BJ (cell line): ENCODE measurements around the gene GAB4. TPM values are rescaled to one million over a fixed set of nuclear protein-coding genes. Genes with fewer than 3 reads are reported as not detected.

Experiments
- CTCF ChIA-PET: fragments of 350-600 bp; formaldehyde crosslinking; extraction: SDS; loops from one replicate; lab custom pipeline; 2021; ENCODE audit warnings: antibody characterized with exemption, inconsistent platforms; lab: Yijun Ruan, JAX
- POLR2A ChIA-PET: fragments of 300-600 bp; sonication (Branson Sonifier 250); formaldehyde crosslinking; extraction: SDS; loops from one replicate; lab custom pipeline; 2021; ENCODE audit warnings: antibody characterized with exemption; lab: Charles Lee
- DNase-seq: peaks from one replicate; pipeline ENCODE4 v3.0.0-alpha.2; 2011; ENCODE audit warnings: low read depth
- H3K27me3 ChIP-seq: 2 replicates; pipeline ENCODE4 v1.6.0; 2011; ENCODE audit warnings: low read length; ENCODE audit not compliant: control insufficient read depth, insufficient read depth
- H3K36me3 ChIP-seq: 2 replicates; pipeline ENCODE4 v1.5.1; 2011; ENCODE audit warnings: low read length; ENCODE audit not compliant: control insufficient read depth, insufficient read depth
- H3K4me3 ChIP-seq: 2 replicates; pipeline ENCODE4 v1.5.1; 2011; ENCODE audit warnings: low read depth, mild to moderate bottlenecking, control low read depth, low read length
- CTCF ChIP-seq: IDR thresholded peaks from 2 replicates; pipeline ENCODE4 v1.5.1; 2011; ENCODE audit warnings: low read depth, mild to moderate bottlenecking, control low read depth, inconsistent platforms, low read length, moderate library complexity; ENCODE audit not compliant: insufficient read depth
- polyA plus RNA-seq: library from polyadenylated mRNA; depleted of rRNA; stranded (reverse); fragments of >200 nt; gene quantifications from 2 replicates; pipeline ENCODE4 v1.2.3, GENCODE V29; 2011

GAB4 gene
- polyA plus RNA-seq, 1 experiment, result not detected

GRCh38 chr22:16936625-16937024 is 71.4 kb downstream of the GAB4 start:
- DNase-seq, result no peak
- TF ChIP-seq CTCF, result no peak
- Histone ChIP-seq H3K27me3 (no peaks in the 10 kb centered on the region), H3K4me3 (no peak overlapping the region), H3K36me3 (no peaks in the 10 kb centered on the region)
- ChIA-PET CTCF (no interaction called here), POLR2A (no interaction called here)

DNA sequence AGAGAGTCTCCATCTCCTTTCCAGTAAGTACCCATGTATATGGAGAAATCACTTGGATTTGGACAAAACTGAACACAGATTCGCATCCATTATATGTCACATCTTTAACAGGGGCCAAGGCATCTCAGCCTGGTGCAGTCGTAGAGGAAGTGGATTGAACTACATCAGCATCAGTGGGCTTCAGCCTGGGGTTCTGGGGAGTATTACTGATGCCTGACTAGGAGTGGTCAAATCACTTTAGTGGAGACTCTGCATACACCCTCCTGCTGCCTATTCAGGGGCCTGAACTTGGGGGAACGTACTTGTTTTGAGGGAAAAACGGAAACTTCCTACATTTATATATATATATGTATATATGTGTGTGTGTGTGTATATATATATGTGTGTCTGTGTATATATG is 72.8 kb downstream of the GAB4 start:
- POLR2A ChIA-PET, result no interaction called here
- H3K36me3 ChIP-seq, result no peaks in the 10 kb centered on the region
- DNase-seq, result no peak

DNA sequence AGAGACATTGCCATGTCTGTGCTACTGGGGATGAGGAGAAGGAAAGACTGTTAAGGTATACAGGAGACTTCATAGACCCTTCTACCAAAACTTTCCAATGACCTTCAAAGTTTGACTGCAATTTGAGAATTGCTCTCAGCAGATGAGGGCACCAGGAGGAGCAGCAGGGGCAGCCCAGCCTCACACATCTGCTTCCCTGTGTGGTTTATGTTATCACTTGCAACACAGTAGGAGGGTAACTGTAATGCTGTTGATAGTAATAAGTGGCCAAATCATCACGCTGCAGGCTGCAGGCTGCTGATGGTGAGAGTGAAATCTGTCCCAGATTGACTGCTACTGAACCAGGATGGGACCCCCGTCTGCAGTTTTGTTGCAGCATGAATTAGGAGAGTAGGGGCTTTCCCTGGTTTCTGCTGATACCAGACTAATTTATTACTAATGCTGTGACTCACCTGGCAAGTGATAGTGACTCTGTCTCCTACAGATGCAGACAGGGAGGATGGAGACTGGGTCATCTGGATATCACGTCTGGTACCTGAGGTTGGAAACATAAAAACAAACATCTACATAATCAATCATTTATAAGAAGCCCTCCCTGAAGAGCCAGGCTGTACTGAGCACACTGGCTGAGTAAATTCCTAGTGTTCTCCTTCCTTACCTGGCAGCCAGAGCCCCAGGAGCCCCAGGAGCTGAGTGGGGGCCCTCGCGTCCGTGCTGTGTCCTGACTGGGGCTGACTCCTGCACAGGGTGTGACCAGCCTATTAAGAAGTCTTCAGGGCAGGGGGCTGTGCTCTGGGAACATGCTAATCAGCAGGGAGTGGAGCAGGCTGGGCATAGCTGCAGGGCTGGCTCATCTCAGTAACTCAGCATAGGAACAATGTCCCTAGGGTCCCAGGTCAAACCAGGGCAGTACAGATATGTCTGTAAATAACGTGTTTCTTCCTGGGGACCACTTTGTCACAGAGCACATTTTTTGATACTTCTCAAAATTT is 74.4 kb downstream of the GAB4 start:
- TF ChIP-seq CTCF, result no peak
- Histone ChIP-seq H3K4me3 (no peak overlapping the region), H3K36me3 (no peaks in the 10 kb centered on the region), H3K27me3 (no peaks in the 10 kb centered on the region)
- CTCF ChIA-PET, result no interaction called here
- POLR2A ChIA-PET, result no interaction called here
- no peak for DNase-seq

More for the DNA sequence above, 72.8 kb downstream of the GAB4 start:
- H3K4me3 ChIP-seq, result no peak overlapping the region
- TF ChIP-seq CTCF, result no peak
- CTCF ChIA-PET, result no interaction called here
- no peaks in the 10 kb centered on the region for H3K27me3 ChIP-seq

DNA sequence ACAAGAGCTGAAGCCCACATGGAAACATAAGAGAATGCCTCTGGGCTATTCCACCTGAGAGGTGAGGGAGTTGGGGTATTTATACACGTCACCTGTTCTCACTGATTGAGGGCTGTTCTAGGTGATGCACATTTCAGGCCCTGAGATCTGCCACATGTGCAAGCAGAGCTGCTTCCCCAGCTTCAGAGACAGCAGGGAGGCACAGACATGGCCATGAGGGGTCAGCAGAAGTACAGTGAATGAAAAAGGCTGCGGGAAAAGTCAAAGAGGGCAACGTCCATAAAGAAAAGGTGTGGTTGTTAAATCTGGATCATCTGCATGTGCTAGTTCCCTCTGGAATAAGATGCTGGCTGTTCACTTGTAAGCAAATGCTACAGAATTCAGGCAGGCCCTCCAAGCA is 75.4 kb downstream of the GAB4 start:
- CTCF ChIA-PET, result interaction anchor here (0.8 kb wide), 1 partner anchor 125 kb away, joined by 3 read pairs; no protein-coding TSS in a partner anchor

More for the DNA sequence above, 75.4 kb downstream of the GAB4 start:
- DNase-seq, result no peak
- no peaks in the 10 kb centered on the region for H3K27me3 ChIP-seq
- no peak overlapping the region for H3K4me3 ChIP-seq
- no peaks in the 10 kb centered on the region for H3K36me3 ChIP-seq
- TF ChIP-seq CTCF, result peak; percentile 9; the same call in 1 of the 2 replicates
- POLR2A ChIA-PET, result no interaction called here
